Gastroesophageal sphincter (tissue), 4 donors: ENCODE data around the gene TRIOBP. TPM values are rescaled to one million over a fixed set of nuclear protein-coding genes. Genes with fewer than 3 reads are reported as not detected.

Experiments used
- ATAC-seq: fragments of 150-250 bp; one replicate; pipeline ENCODE4 v1.9.1; 2016; ENCODE audit warnings: mild to moderate bottlenecking, moderate library complexity
- H3K27ac ChIP-seq, 4 donors: fragments of 200-600 bp; sonication (generic) in 3 of 4; 1 replicate in 3 of 4; 2 replicates in 1 of 4; pipeline ENCODE4 v1.5.1; 2016 to 2019
- H3K27me3 ChIP-seq: fragments of 200-600 bp; sonication (generic); one replicate; pipeline ENCODE4 v1.5.1; 2019
- H3K36me3 ChIP-seq, 2 donors: fragments of 200-600 bp; sonication (generic); one replicate each; pipeline ENCODE4 v1.5.1; 2019; ENCODE audit warnings: control low read depth in 1 of 2
- H3K4me1 ChIP-seq, 3 donors: fragments of 200-600 bp; sonication (generic); 1 replicate in 2 of 3; 2 replicates in 1 of 3; pipeline ENCODE4 v1.5.1; 2016 to 2019; ENCODE audit warnings: control low read depth in 2 of 3
- H3K4me3 ChIP-seq, 2 donors: fragments of 200-600 bp; sonication (generic); one replicate each; pipeline ENCODE4 v1.5.1; 2019; ENCODE audit warnings: mild to moderate bottlenecking in 1 of 2, moderate library complexity in 1 of 2
- H3K9me3 ChIP-seq, 3 donors: fragments of 200-600 bp; sonication (generic); one replicate each; pipeline ENCODE4 v1.5.1; 2017 to 2019; ENCODE audit warnings: control low read depth in 2 of 3
- EP300 ChIP-seq: sonication (generic); formaldehyde crosslinking; IDR thresholded peaks from one replicate; pipeline ENCODE4 v1.6.1; 2017; ENCODE audit warnings: antibody characterized with exemption, mild to moderate bottlenecking
- POLR2A ChIP-seq, 2 donors: fragments of 450-650 bp; IDR thresholded peaks; one replicate each; pipeline ENCODE4 v1.6.1; 2017; ENCODE audit warnings: antibody characterized with exemption in 2 of 2, mild to moderate bottlenecking in 2 of 2, moderate library complexity in 1 of 2
- POLR2AphosphoS5 ChIP-seq: sonication (generic); formaldehyde crosslinking; IDR thresholded peaks from one replicate; pipeline ENCODE4 v1.6.1; 2017; ENCODE audit warnings: antibody characterized with exemption
- WGBS, 2 donors: methylation state at CpG; one replicate each; pipeline ENCODE4 v1.1.5; 2018; ENCODE audit warnings: low coverage in 1 of 2; 5-methylcytosine and 5-hydroxymethylcytosine counted together
- total RNA-seq, 4 donors: library from RNA; depleted of rRNA; stranded (reverse); fragments of >200 nt; gene quantifications; one replicate each; pipeline ENCODE4 v1.1.0, GENCODE V29; 2016
- TF ChIP-seq, protein P1 (sequence below), 4 experiments: fragments of 200-600 bp in 2 of 4; fragments of 450-650 bp in 2 of 4; sonication (generic) in 1 of 4; IDR thresholded peaks; one replicate each; pipeline ENCODE4 v1.5.1; 2017 to 2019; ENCODE audit warnings: antibody characterized with exemption in 4 of 4, mild to moderate bottlenecking in 2 of 4, moderate library complexity in 2 of 4

The TRIOBP gene
- total RNA-seq, 4 donors from 2014 or later, result 128 to 234 (median 137) TPM

DNA sequence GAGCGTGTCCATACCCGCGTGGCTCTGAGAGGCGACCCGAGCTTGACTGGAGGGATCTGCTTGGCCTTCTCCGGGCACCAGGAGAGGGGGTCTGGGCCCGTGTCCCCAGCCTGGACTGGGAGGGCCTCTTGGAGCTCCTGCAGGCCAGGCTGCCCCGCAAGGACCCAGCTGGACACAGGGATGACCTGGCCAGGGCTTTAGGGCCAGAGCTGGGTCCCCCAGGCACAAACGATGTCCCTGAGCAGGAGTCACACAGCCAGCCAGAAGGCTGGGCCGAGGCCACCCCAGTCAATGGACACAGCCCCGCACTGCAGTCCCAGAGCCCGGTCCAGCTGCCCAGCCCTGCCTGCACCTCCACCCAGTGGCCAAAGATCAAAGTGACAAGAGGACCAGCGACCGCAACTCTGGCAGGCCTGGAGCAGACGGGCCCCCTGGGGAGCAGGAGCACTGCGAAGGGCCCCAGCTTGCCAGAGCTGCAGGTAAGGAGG lies 38.2 kb downstream of the TRIOBP start:
- H3K4me1 ChIP-seq, result peaks cover 0 to 15% (median 12%) of the 10 kb centered on the region in 3 donors
- H3K9me3 ChIP-seq, result no peaks in the 10 kb centered on the region
- peak overlapping the region in 2 of 4 donors; percentile 9 to 36 for H3K27ac ChIP-seq
- no peak for TF ChIP-seq EP300
- TF ChIP-seq, protein P1, sequence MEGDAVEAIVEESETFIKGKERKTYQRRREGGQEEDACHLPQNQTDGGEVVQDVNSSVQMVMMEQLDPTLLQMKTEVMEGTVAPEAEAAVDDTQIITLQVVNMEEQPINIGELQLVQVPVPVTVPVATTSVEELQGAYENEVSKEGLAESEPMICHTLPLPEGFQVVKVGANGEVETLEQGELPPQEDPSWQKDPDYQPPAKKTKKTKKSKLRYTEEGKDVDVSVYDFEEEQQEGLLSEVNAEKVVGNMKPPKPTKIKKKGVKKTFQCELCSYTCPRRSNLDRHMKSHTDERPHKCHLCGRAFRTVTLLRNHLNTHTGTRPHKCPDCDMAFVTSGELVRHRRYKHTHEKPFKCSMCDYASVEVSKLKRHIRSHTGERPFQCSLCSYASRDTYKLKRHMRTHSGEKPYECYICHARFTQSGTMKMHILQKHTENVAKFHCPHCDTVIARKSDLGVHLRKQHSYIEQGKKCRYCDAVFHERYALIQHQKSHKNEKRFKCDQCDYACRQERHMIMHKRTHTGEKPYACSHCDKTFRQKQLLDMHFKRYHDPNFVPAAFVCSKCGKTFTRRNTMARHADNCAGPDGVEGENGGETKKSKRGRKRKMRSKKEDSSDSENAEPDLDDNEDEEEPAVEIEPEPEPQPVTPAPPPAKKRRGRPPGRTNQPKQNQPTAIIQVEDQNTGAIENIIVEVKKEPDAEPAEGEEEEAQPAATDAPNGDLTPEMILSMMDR (IDR thresholded peaks at IDR 0.05), result peak in 2 of 4 experiments; percentile 27 to 43
- no peak overlapping the region for H3K4me3 ChIP-seq
- peak; percentile 29 for ATAC-seq
- no CpG with 5 or more reads among the region's 16 CpGs for WGBS, 2 donors
- H3K27me3 ChIP-seq, result no peaks in the 10 kb centered on the region
- no peaks in the 10 kb centered on the region for H3K36me3 ChIP-seq

DNA sequence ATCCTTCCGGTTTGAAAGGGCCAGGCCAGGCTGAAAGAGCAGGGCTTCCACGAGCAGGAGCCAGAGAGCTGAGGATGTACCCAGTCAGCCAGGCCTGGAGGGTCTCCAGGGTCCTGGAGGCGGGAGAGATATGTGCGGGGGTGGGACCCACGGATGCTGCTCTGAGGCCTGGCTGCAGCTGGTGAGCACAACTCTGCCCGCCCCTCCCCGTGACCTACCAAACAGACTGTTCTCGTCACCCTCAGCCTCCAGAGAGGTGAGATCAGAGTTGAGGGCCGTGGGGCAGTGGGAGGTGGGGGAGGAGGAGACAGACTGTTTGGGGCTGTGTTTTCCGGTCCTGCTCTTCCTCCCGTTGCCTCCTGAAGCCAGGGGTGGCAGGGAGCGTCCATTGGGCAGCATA lies 42.2 kb downstream of the TRIOBP start:
- TF ChIP-seq EP300, result no peak
- TF ChIP-seq POLR2AphosphoS5, result peak; percentile 68

DNA sequence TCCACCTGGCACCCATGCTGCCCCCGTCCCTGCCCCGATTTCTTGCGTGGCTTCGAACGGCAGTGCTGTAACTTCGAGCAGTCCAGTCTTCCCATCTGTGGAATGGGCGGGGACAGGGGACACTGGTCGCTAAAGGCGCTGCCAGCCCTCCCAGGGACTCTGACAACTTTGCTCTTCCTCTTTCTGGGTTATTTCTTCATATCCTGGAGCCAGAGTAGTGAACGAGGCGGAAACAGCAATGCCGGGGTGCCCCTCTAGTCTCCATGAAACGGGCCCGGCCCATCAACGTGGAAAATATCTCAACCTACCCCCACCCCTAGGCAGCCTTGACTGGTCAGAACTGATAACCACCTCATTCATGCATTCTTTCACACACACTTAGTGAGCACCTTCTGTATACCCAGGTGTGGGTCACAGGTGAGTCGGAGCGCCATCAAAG lies 42.8 kb downstream of the TRIOBP start:
- Histone ChIP-seq H3K27ac (peak overlapping the region in 3 of 4 donors; percentile 56 to 96 (median 57)), H3K9me3 (no peaks in the 10 kb centered on the region), H3K27me3 (no peaks in the 10 kb centered on the region), H3K4me1 (peaks cover 0 to 60% (median 30%) of the 10 kb centered on the region in 3 donors), H3K36me3 (no peaks in the 10 kb centered on the region), H3K4me3 (no peak overlapping the region)
- no peak for ATAC-seq
- WGBS, 2 donors, result 73 to 87% methylated on average over 6 to 9 of the region's 17 CpGs
- TF ChIP-seq EP300, result no peak
- no peak for TF ChIP-seq POLR2AphosphoS5
- TF ChIP-seq POLR2A (IDR thresholded peaks at IDR 0.05), result no peak

More for the DNA sequence above, 42.2 kb downstream of the TRIOBP start:
- H3K4me3 ChIP-seq, result no peak overlapping the region
- no peaks in the 10 kb centered on the region for H3K9me3 ChIP-seq
- no peaks in the 10 kb centered on the region for H3K27me3 ChIP-seq
- WGBS, 2 donors, result 47% methylated on average over 6 of the region's 12 CpGs; no CpG with 5 or more reads in 1 of the 2 donors
- H3K4me1 ChIP-seq, result peaks cover 0 to 54% (median 30%) of the 10 kb centered on the region in 3 donors
- H3K27ac ChIP-seq, result peak overlapping the region in 3 of 4 donors; percentile 56 to 96 (median 57)
- H3K36me3 ChIP-seq, result no peaks in the 10 kb centered on the region
- peak; percentile 68 for ATAC-seq

DNA sequence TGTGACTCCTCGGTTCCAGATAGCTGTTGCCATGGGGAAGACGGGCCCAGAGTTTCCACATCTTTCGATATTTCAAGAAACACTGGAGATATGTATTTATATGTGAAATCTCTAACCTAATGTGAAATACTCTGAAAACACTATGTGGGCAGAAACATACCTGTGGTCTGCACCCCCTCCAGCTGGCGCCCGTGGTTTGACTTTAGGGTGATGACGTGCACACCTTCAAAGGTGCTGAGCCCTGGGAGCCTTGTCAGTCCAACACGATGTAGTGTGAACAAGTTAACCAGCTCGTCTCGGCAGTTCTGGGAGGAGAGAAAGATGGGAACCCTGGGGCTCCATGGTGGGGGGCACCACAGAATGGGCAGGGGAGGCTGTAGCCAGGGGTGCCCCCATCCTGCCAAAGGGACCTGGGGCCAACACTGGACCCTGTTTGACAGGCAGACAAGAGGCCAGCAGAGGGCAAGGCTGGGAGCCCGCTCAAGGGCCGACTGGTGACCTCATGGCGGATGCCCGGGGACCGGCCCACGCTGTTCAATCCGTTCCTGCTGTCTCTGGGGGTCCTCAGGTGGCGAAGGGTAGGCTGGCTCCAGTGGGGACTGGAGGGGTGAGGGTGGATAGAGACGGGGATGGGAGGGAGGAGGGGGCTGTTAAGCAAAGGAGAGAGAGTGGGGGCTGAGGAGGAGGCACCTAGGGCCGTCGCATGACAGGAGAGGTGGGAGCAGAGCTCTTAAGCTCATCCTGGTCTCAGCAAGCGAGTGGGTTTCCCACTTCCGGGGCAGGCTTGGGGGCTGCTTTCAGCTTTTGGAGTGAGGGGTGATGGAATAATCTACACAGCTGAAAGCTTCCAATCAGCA lies 43.8 kb downstream of the TRIOBP start:
- H3K27me3 ChIP-seq, result no peaks in the 10 kb centered on the region
- 30 to 57% methylated on average over 2 to 19 of the region's 22 CpGs for WGBS, 2 donors
- no peak for ATAC-seq
- TF ChIP-seq, protein P1 (IDR thresholded peaks at IDR 0.05), result no peak
- no peak for TF ChIP-seq POLR2AphosphoS5
- no peaks in the 10 kb centered on the region for H3K36me3 ChIP-seq
- H3K27ac ChIP-seq, result peak overlapping the region in 3 of 4 donors; percentile 70 to 96 (median 92)
- no peaks in the 10 kb centered on the region for H3K9me3 ChIP-seq
- peaks cover 0 to 71% (median 30%) of the 10 kb centered on the region in 3 donors for H3K4me1 ChIP-seq
- no peak overlapping the region for H3K4me3 ChIP-seq

DNA sequence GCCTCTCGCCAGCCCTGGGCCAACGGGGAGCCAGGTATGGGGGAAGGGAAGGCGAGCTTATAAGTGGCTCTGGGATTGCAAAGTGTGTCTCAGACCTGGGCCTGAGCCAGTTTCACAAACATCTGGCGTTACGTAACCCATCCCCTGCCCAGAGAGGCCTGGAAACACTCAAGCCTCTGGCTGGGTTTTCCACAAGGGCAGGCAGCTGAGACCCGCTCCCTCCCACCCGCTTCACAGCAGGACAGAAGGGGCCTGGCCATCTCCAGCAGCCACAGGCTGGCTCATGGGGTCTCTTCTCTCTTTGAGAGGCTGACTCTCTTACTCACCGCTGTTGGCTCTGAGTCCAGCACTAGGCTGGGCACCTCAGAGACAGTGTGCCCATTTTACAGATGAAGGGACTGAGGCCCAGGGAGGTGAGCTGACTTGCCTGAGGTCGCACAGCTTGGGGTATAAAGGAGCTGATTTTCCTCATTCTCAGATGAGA lies 44.5 kb downstream of the TRIOBP start:
- peak; percentile 75 for ATAC-seq
- no peaks in the 10 kb centered on the region for H3K9me3 ChIP-seq
- H3K27me3 ChIP-seq, result no peaks in the 10 kb centered on the region
- peaks cover 0 to 71% (median 30%) of the 10 kb centered on the region in 3 donors for H3K4me1 ChIP-seq
- TF ChIP-seq EP300 (no peak), POLR2AphosphoS5 (peak; percentile 99), POLR2A (IDR thresholded peaks at IDR 0.05) (no peak)
- TF ChIP-seq, protein P1 (IDR thresholded peaks at IDR 0.05), result no peak
- H3K27ac ChIP-seq, result peak overlapping the region in 3 of 4 donors; percentile 70 to 96 (median 92)
- H3K4me3 ChIP-seq, result no peak overlapping the region
- 0 to 15% methylated on average over 1 to 5 of the region's 9 CpGs for WGBS, 2 donors
- H3K36me3 ChIP-seq, result no peaks in the 10 kb centered on the region
